ENCODE results near the gene TBC1D12. TPM values are rescaled to one million over a fixed set of nuclear protein-coding genes. Genes with fewer than 3 reads are reported as not detected.

The TBC1D12 gene
- total and polyA plus RNA-seq, 2 donors (not counting 3 experiments of a cell fraction or from before 2014, with no cell fraction given), result 2.9 to 7.3 TPM

- no peaks in the 10 kb centered on the region for H3K4me1 ChIP-seq (ENCODE audit: control insufficient read depth, extremely low read depth, insufficient read depth, low read length)
- TF ChIP-seq POLR2A (IDR thresholded peaks at IDR 0.05; ENCODE audit: low read depth, low read length) (no peak), EZH2 (IDR thresholded peaks at IDR 0.05; ENCODE audit: borderline replicate concordance, low read depth, low read length, severe bottlenecking) (no peak)
- peaks cover 0 to 7% of the 10 kb centered on the region in 2 experiments for H3K36me3 ChIP-seq (ENCODE audit: control insufficient read depth in 2 of 2, extremely low read depth in 1 of 2, insufficient read depth in 2 of 2, low read length in 2 of 2)
- no peaks in the 10 kb centered on the region for H3K9me1 ChIP-seq (replicated peaks; ENCODE audit: control insufficient read depth, extremely low read depth, insufficient read depth, low read length)
- no peak overlapping the region for H2AFZ ChIP-seq (ENCODE audit: low read depth, low read length)
- H3K27ac ChIP-seq (ENCODE audit: insufficient read depth, low read depth, low read length), result no peak overlapping the region
- DNase-seq (ENCODE audit: low read depth, low spot score), result no peak
- no peaks in the 10 kb centered on the region for H3K79me2 ChIP-seq (ENCODE audit: control insufficient read depth, insufficient read depth, low read length)
- no peak overlapping the region for H3K4me2 ChIP-seq (ENCODE audit: insufficient read depth, low read length)
- dilution Hi-C loops (cut with MboI; ENCODE audit: extremely low pct_ligation_motif_present, low sequenced_read_pairs), result no loop called here
- ChIA-PET CTCF (no interaction called here), POLR2A (no interaction called here)
- no peak for FAIRE-seq
- H3K27me3 ChIP-seq (ENCODE audit: control insufficient read depth in 2 of 2, insufficient read depth in 2 of 2, low read length in 2 of 2), result no peaks in the 10 kb centered on the region
- no peaks in the 10 kb centered on the region for H3K9me3 ChIP-seq (replicated peaks; ENCODE audit: control insufficient read depth, insufficient read depth, low read length)
- no peaks in the 10 kb centered on the region for H4K20me1 ChIP-seq (replicated peaks; ENCODE audit: control insufficient read depth, extremely low read depth, insufficient read depth, low read length)
- no TSS peak for BruUV-seq (replicated peaks)
- no peak overlapping the region for H3K9ac ChIP-seq (replicated peaks; ENCODE audit: extremely low read depth, insufficient read depth, low read length)
- intact Hi-C loops (cut with micrococcal nuclease), result no loop called here
- no peak overlapping the region for H3K4me3 ChIP-seq (replicated peaks in 1 of 3; ENCODE audit: insufficient read depth in 1 of 3, low read depth in 1 of 3, low read length in 3 of 3)
These were observed 169.2 kb downstream of the TBC1D12 start for GRCh38 chr10:94571528-94571927.

GRCh38 chr10:94578790-94579189 is 176.4 kb downstream of the TBC1D12 start:
- H3K9me3 ChIP-seq (replicated peaks; ENCODE audit: control insufficient read depth, insufficient read depth, low read length), result no peaks in the 10 kb centered on the region
- FAIRE-seq (no peak), DNase-seq (ENCODE audit: low read depth, low spot score) (no peak)
- no peak overlapping the region for H3K4me2 ChIP-seq (ENCODE audit: insufficient read depth, low read length)
- H3K4me1 ChIP-seq (ENCODE audit: control insufficient read depth, extremely low read depth, insufficient read depth, low read length), result no peaks in the 10 kb centered on the region
- H3K27me3 ChIP-seq (ENCODE audit: control insufficient read depth in 2 of 2, insufficient read depth in 2 of 2, low read length in 2 of 2), result no peaks in the 10 kb centered on the region
- H3K9me1 ChIP-seq (replicated peaks; ENCODE audit: control insufficient read depth, extremely low read depth, insufficient read depth, low read length), result no peaks in the 10 kb centered on the region
- peaks cover 0 to 3% of the 10 kb centered on the region in 2 experiments for H3K36me3 ChIP-seq (ENCODE audit: control insufficient read depth in 2 of 2, extremely low read depth in 1 of 2, insufficient read depth in 2 of 2, low read length in 2 of 2)
- H3K9ac ChIP-seq (replicated peaks; ENCODE audit: extremely low read depth, insufficient read depth, low read length), result no peak overlapping the region
- H4K20me1 ChIP-seq (replicated peaks; ENCODE audit: control insufficient read depth, extremely low read depth, insufficient read depth, low read length), result no peaks in the 10 kb centered on the region
- no peak overlapping the region for H3K27ac ChIP-seq (ENCODE audit: insufficient read depth, low read depth, low read length)
- intact Hi-C loops (cut with micrococcal nuclease), result no loop called here
- H2AFZ ChIP-seq (ENCODE audit: low read depth, low read length), result no peak overlapping the region
- H3K79me2 ChIP-seq (ENCODE audit: control insufficient read depth, insufficient read depth, low read length), result no peaks in the 10 kb centered on the region
- BruUV-seq (replicated peaks), result no TSS peak
- dilution Hi-C loops (cut with MboI; ENCODE audit: extremely low pct_ligation_motif_present, low sequenced_read_pairs), result no loop called here
- POLR2A ChIA-PET, result no interaction called here
- TF ChIP-seq, protein P1, sequence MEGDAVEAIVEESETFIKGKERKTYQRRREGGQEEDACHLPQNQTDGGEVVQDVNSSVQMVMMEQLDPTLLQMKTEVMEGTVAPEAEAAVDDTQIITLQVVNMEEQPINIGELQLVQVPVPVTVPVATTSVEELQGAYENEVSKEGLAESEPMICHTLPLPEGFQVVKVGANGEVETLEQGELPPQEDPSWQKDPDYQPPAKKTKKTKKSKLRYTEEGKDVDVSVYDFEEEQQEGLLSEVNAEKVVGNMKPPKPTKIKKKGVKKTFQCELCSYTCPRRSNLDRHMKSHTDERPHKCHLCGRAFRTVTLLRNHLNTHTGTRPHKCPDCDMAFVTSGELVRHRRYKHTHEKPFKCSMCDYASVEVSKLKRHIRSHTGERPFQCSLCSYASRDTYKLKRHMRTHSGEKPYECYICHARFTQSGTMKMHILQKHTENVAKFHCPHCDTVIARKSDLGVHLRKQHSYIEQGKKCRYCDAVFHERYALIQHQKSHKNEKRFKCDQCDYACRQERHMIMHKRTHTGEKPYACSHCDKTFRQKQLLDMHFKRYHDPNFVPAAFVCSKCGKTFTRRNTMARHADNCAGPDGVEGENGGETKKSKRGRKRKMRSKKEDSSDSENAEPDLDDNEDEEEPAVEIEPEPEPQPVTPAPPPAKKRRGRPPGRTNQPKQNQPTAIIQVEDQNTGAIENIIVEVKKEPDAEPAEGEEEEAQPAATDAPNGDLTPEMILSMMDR (IDR thresholded peaks at IDR 0.05; ENCODE audit: extremely low read depth in 1 of 2, insufficient read depth in 1 of 2, low read depth in 1 of 2, low read length in 2 of 2), result no peak
- no peak for TF ChIP-seq POLR2A (IDR thresholded peaks at IDR 0.05; ENCODE audit: low read depth, low read length)
- no peak for TF ChIP-seq POLR2AphosphoS5 (IDR thresholded peaks at IDR 0.05; ENCODE audit: insufficient read depth, low read depth, low read length)
- CTCF ChIA-PET, result no interaction called here
- H3K4me3 ChIP-seq (replicated peaks in 1 of 3; ENCODE audit: insufficient read depth in 1 of 3, low read depth in 1 of 3, low read length in 3 of 3), result no peak overlapping the region

All from endothelial cell of umbilical vein (primary cell).